BLaER1 treated with 17β-estradiol and CSF1 and Interleukin-3, amounts not matched to agents 10 nM and 100 nM (cell line): ENCODE measurements around the gene DUT.

Experiments used
- H3K27ac ChIP-seq, 11 experiments: shearing (Covaris generic); formaldehyde crosslinking; 2 replicates each; pipeline ENCODE4 v1.8.1; 2022
- H3K27me3 ChIP-seq, 11 experiments: shearing (Covaris generic); formaldehyde crosslinking; 2 replicates each; pipeline ENCODE4 v1.8.1; 2022
- H3K36me3 ChIP-seq, 11 experiments: shearing (Covaris generic); formaldehyde crosslinking; 2 replicates each; pipeline ENCODE4 v1.8.1; 2022
- H3K4me1 ChIP-seq, 10 experiments: shearing (Covaris generic); formaldehyde crosslinking; 2 replicates each; pipeline ENCODE4 v1.8.1; 2022
- H3K4me2 ChIP-seq, 11 experiments: shearing (Covaris generic); formaldehyde crosslinking; 2 replicates each; pipeline ENCODE4 v1.8.1; 2022
- H3K4me3 ChIP-seq, 10 experiments: shearing (Covaris generic); formaldehyde crosslinking; 2 replicates each; pipeline ENCODE4 v1.8.1; 2022
- H3K9ac ChIP-seq, 11 experiments: shearing (Covaris generic); formaldehyde crosslinking; 2 replicates each; pipeline ENCODE4 v1.8.1; 2022
- H3K9me3 ChIP-seq, 11 experiments: shearing (Covaris generic); formaldehyde crosslinking; replicated peaks in 1 of 11; 2 replicates each; pipeline ENCODE4 v1.8.1; 2022
- H4K20me1 ChIP-seq, 11 experiments: shearing (Covaris generic); formaldehyde crosslinking; 2 replicates each; pipeline ENCODE4 v1.8.1; 2022
- Cebpa-rat ChIP-seq, 11 experiments: shearing (Covaris generic); IDR thresholded peaks; 2 replicates each; pipeline ENCODE4 v1.8.1; 2022

Gene DUT

DNA sequence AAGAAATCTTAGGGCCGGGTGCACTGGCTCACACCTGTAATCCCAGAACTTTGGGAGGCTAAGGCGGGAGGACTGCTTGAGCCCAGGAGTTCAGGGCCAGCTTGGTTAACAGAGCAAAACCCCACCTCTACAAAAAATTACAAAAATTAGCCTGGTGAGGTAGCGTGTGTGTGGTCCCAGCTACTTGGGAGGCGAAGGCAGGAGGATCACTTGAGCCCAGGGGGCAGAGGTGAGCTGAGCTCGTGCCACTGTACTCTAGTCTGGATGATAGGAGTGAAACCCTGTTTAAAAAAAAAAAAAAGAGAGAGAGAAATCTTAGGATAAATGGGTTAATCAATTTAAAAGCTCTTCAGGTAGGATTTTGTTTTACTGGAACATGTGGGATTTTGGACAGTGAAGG is 31.2 kb upstream of the DUT start:
- TF ChIP-seq Cebpa-rat (IDR thresholded peaks at IDR 0.05): no peak
- Histone ChIP-seq H3K4me1 (no peaks in the 10 kb centered on the region), H3K4me3 (no peak overlapping the region), H3K27me3 (no peaks in the 10 kb centered on the region), H4K20me1 (no peaks in the 10 kb centered on the region), H3K9ac (no peak overlapping the region), H3K27ac (no peak overlapping the region), H3K9me3 (no peaks in the 10 kb centered on the region), H3K4me2 (no peak overlapping the region), H3K36me3 (no peaks in the 10 kb centered on the region)

GRCh38 chr15:48304398-48304797 is 26.8 kb upstream of the DUT start:
- no peaks in the 10 kb centered on the region for H3K4me1 ChIP-seq
- no peaks in the 10 kb centered on the region for H3K36me3 ChIP-seq
- no peak for TF ChIP-seq Cebpa-rat (IDR thresholded peaks at IDR 0.05)
- no peaks in the 10 kb centered on the region for H3K27me3 ChIP-seq
- H3K4me2 ChIP-seq: no peak overlapping the region
- H3K4me3 ChIP-seq: no peak overlapping the region
- no peak overlapping the region for H3K9ac ChIP-seq
- H4K20me1 ChIP-seq: no peaks in the 10 kb centered on the region
- H3K27ac ChIP-seq: no peak overlapping the region
- no peaks in the 10 kb centered on the region for H3K9me3 ChIP-seq

GRCh38 chr15:48306639-48307038 is 24.6 kb upstream of the DUT start:
- Histone ChIP-seq H3K27ac (no peak overlapping the region), H3K27me3 (no peaks in the 10 kb centered on the region)
- TF ChIP-seq Cebpa-rat (IDR thresholded peaks at IDR 0.05): no peak

GRCh38 chr15:48307586-48307985 is 23.6 kb upstream of the DUT start:
- Histone ChIP-seq H3K9me3 (no peaks in the 10 kb centered on the region), H3K9ac (no peak overlapping the region), H3K27me3 (no peaks in the 10 kb centered on the region), H3K4me3 (no peak overlapping the region), H3K4me2 (no peak overlapping the region), H3K27ac (no peak overlapping the region), H3K4me1 (no peaks in the 10 kb centered on the region), H4K20me1 (no peaks in the 10 kb centered on the region), H3K36me3 (no peaks in the 10 kb centered on the region)
- no peak for TF ChIP-seq Cebpa-rat (IDR thresholded peaks at IDR 0.05)

More at GRCh38 chr15:48306639-48307038, 24.6 kb upstream of the DUT start:
- Histone ChIP-seq H4K20me1 (no peaks in the 10 kb centered on the region), H3K4me3 (no peak overlapping the region), H3K36me3 (no peaks in the 10 kb centered on the region), H3K9ac (no peak overlapping the region), H3K4me1 (no peaks in the 10 kb centered on the region), H3K9me3 (no peaks in the 10 kb centered on the region), H3K4me2 (no peak overlapping the region)

DNA sequence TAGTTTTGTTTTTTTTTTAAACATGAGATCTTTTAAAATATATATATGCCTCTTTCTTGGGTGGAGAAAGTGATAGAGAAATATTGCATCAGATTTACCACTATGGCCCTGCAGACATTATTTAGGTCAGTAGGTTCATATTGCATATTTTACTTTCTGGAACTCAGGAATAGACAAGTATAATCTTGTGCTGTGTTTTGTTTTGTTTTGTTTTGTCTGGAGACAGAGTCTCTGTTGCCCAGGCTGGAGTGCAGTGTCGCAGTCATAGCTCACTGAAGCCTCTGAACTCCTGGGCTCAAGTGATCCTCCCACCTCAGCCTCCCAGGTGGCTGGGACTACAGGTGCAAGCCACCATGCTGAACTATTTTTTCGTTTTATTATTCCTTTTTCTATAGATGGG is 21.5 kb upstream of the DUT start:
- Histone ChIP-seq H3K27me3 (no peaks in the 10 kb centered on the region), H3K9me3 (no peaks in the 10 kb centered on the region), H3K4me2 (no peak overlapping the region), H3K36me3 (no peaks in the 10 kb centered on the region), H3K27ac (no peak overlapping the region), H3K4me3 (no peak overlapping the region), H3K4me1 (no peaks in the 10 kb centered on the region), H4K20me1 (no peaks in the 10 kb centered on the region), H3K9ac (no peak overlapping the region)
- no peak for TF ChIP-seq Cebpa-rat (IDR thresholded peaks at IDR 0.05)

GRCh38 chr15:48313216-48313615 is 18.0 kb upstream of the DUT start:
- Histone ChIP-seq H4K20me1 (no peaks in the 10 kb centered on the region), H3K27me3 (no peaks in the 10 kb centered on the region), H3K4me2 (no peak overlapping the region), H3K9ac (no peak overlapping the region), H3K36me3 (no peaks in the 10 kb centered on the region), H3K4me1 (peaks cover 0 to 10% (median 5%) of the 10 kb centered on the region in 10 experiments; a peak in 9 of 20 replicates), H3K27ac (no peak overlapping the region), H3K4me3 (no peak overlapping the region), H3K9me3 (peaks cover 0 to 8% (median 0%) of the 10 kb centered on the region in 11 experiments; a peak in 1 of 22 replicates)
- TF ChIP-seq Cebpa-rat (IDR thresholded peaks at IDR 0.05): no peak

GRCh38 chr15:48315041-48315440 is 16.2 kb upstream of the DUT start:
- H4K20me1 ChIP-seq: no peaks in the 10 kb centered on the region
- H3K9ac ChIP-seq: no peak overlapping the region
- H3K4me2 ChIP-seq: peak overlapping the region in 5 of 11 experiments; percentile 32 to 61 (median 44); a peak in 8 of 22 replicates
- H3K27me3 ChIP-seq: no peaks in the 10 kb centered on the region
- no peak overlapping the region for H3K27ac ChIP-seq
- peaks cover 0 to 10% (median 5%) of the 10 kb centered on the region in 10 experiments; a peak in 9 of 20 replicates for H3K4me1 ChIP-seq
- peaks cover 0 to 8% (median 0%) of the 10 kb centered on the region in 11 experiments; a peak in 1 of 22 replicates for H3K9me3 ChIP-seq
- TF ChIP-seq Cebpa-rat (IDR thresholded peaks at IDR 0.05): no peak
- no peak overlapping the region for H3K4me3 ChIP-seq
- H3K36me3 ChIP-seq: no peaks in the 10 kb centered on the region

GRCh38 chr15:48317221-48317620 is 14.0 kb upstream of the DUT start:
- Histone ChIP-seq H3K4me3 (no peak overlapping the region), H3K4me1 (peaks cover 0 to 10% (median 5%) of the 10 kb centered on the region in 10 experiments; a peak in 9 of 20 replicates), H3K9ac (no peak overlapping the region), H4K20me1 (no peaks in the 10 kb centered on the region), H3K36me3 (no peaks in the 10 kb centered on the region), H3K4me2 (no peak overlapping the region), H3K27me3 (no peaks in the 10 kb centered on the region), H3K27ac (no peak overlapping the region), H3K9me3 (peaks cover 0 to 8% (median 0%) of the 10 kb centered on the region in 11 experiments; a peak in 1 of 22 replicates)
- TF ChIP-seq Cebpa-rat (IDR thresholded peaks at IDR 0.05): no peak

GRCh38 chr15:48318131-48318530 is 13.1 kb upstream of the DUT start:
- no peak overlapping the region for H3K4me3 ChIP-seq
- no peak overlapping the region for H3K27ac ChIP-seq
- no peak overlapping the region for H3K4me2 ChIP-seq
- H3K36me3 ChIP-seq: no peaks in the 10 kb centered on the region
- no peak overlapping the region for H3K9ac ChIP-seq
- H3K27me3 ChIP-seq: no peaks in the 10 kb centered on the region
- no peak for TF ChIP-seq Cebpa-rat (IDR thresholded peaks at IDR 0.05)
- H3K4me1 ChIP-seq: peaks cover 0 to 10% (median 5%) of the 10 kb centered on the region in 10 experiments; a peak in 9 of 20 replicates
- peaks cover 0 to 8% (median 0%) of the 10 kb centered on the region in 11 experiments; a peak in 1 of 22 replicates for H3K9me3 ChIP-seq
- no peaks in the 10 kb centered on the region for H4K20me1 ChIP-seq

DNA sequence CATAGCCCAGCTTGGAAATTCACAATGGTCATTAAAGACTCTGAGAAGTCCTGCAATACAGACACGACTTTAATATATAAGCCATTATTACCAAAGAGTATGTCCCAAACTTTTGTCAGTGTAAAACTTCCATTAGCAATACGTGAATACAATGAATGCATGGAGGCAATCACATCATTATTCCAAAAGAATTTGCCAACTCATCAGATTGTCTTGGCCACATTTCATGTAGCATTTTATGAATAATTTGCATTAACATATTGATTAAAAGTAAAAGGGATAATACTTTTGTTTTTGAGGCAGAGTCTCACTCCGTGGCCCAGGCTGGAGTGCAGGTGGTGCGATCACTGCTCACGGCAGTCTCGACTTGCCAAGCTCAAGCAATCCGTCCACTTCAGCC is 7.9 kb upstream of the DUT start:
- Histone ChIP-seq H3K9ac (no peak overlapping the region), H3K27ac (no peak overlapping the region), H3K4me3 (no peak overlapping the region), H3K36me3 (peaks cover 0 to 4% (median 0%) of the 10 kb centered on the region in 11 experiments; a peak in 1 of 22 replicates), H4K20me1 (no peaks in the 10 kb centered on the region), H3K9me3 (no peaks in the 10 kb centered on the region), H3K27me3 (no peaks in the 10 kb centered on the region), H3K4me1 (no peaks in the 10 kb centered on the region), H3K4me2 (no peak overlapping the region)
- no peak for TF ChIP-seq Cebpa-rat (IDR thresholded peaks at IDR 0.05)
